Measurements from ENCODE around the gene ORC2. TPM values are rescaled to one million over a fixed set of nuclear protein-coding genes. Genes with fewer than 3 reads are reported as not detected.

The ORC2 gene
- polyA plus RNA-seq = 4.7 and 6.4 TPM in 2 replicates

DNA sequence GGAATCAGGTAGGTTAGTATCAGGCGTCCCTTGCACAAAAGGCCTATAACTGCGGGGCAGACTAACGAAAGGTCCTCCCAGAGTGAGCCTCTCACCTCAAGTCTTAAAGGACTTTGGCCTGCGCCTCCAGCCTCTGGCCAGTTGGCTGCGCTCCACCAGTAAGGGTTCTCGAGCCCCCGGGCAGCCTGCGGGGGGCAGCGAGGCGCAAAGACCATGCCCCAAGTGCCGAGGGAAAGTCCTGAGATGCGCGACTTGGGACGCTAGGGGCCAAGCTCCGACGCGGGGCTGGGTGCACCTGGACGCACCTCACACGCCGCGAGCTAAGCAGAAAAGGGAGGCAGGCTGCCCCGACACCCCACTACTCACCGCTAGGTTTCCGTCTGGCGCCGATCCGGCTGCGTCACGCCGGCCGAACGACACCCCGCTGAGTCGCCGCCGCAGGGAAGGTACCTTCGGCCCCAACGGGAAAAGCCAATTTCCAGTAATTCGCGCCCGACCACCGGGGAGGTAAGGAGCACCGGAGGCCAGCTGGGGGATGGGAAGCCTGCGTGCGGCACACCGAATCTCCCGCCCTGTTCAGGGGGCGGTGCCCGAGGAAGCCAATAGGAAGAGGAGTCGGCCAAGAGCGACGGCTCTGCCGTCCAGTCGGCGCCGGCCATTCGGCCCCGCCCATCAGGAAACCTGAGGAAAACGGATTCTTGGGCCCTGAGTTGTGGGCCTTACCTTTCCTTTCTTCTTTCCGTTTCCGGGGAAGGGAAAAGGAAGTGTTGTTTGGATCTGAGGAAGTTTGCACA is at the start of gene ORC2:
ORC2 (minus strand) TSS at position 537 of the 794 bp plus-strand sequence. CDS start 5,537 bp downstream, outside the sequence.

DNA sequence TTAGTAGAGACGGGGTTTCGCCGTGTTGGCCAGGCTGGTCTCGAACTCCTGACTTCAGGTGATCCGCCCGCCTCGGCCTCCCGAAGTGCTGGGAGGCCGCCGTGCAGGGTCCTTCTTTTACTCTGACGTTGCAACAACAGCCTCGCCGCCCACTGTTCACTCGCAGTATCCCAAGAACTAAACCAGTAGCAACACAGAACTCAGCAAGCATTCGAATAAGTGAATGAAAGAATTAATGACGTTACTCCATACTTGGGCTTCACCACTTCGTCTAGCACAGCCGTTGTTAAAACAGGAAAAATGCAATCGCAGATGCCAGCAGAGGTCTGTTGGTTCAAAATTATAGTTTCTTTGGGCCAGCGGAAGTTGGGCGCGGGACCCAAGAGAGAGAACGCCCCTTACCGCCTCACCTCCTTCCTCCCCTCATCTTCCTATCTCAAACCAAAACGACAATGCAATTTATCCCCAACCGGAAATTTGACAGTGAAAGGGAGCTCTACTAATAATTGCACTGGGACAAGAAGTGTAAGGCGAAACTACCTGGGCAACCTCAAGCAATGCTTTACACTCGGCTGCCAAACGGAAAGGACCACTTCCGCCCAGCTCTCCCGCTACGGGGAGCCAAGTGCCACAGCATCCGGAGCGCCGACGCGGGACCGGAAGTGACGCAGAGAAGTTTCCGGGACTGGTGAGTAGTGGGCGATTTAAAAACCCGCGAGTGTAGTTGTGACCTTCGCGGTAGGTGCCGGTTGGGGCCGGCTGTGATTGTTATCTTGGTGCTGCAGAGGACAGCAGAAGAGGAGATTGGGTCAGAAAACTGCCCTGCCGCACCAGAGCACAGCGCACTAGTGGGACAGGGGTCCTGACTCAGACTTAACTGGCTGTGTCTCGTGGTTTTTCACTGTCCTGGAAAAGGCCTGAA is 74.5 kb downstream of the ORC2 start, which contains the start of the genes NIF3L1 and PPIL3:
NIF3L1 (plus strand) TSS at position 668 of the 922 bp plus-strand sequence. CDS start 2,573 bp downstream, outside the sequence.
PPIL3 (minus strand) TSS at position 374 of the 922 bp plus-strand sequence. CDS start 1,462 bp downstream, outside the sequence.

DNA sequence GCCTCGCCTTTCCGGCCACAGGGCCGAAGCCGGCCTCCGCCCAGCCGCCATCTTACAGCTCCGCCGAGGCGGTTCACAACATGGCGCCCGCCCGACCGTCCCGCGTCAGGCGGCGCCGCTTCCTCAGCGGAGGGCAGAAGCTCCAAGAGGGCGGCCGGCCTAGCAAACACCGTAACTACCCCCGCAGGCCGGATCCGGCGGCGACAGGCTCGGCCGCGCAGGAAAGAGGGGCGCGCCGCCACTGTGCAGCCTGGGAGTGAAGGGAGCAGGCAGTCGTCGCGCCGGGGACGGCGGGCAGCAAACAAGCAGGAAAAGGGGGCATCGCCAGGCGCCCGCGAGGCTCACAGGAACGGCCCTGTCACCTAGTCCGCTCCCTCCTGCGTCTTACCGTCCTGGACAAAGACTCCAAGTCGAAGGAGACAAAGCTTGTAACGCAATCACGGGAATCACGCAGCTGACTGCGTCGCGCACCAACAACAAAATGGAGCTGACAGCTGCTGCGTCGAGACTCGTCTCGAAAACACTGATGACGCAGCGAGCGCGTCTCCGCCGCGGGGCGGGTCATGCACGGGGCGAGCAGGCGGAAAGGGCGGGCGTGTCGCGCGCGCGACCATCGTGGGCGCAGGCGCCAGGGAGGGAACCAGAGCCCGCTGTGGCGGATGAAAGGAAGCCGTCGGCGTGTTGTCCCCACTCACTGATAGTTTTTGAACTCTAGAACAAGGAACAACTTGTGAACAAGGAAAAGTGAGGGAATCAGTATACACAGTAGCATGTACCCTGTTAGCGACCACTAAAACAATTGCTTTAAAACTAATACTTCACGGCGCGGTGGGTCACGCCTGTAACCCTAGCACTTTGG is 99.1 kb downstream of the ORC2 start, which contains the start of gene CLK1:
CLK1 (minus strand) TSS at position 483 of the 859 bp plus-strand sequence. CDS start 2,796 bp downstream, outside the sequence.

Other genes starting within 250 kb of the ORC2 start
- gene BZW1, start 151.8 kb downstream of the ORC2 start, polyA plus RNA-seq = 122 and 162 TPM in 2 replicates
- 83.9 and 113 TPM in 2 replicates for gene CLK1, start 99.0 kb downstream of the ORC2 start, polyA plus RNA-seq
- gene PPIL3, start 74.6 kb downstream of the ORC2 start, polyA plus RNA-seq = 58.3 and 86.7 TPM in 2 replicates
- gene NIF3L1, start 74.3 kb downstream of the ORC2 start, polyA plus RNA-seq = 51.2 and 55.8 TPM in 2 replicates
- 15.2 and 19.8 TPM in 2 replicates for gene HYCC2, start 108.0 kb upstream of the ORC2 start, polyA plus RNA-seq
- gene NDUFB3, start 108.3 kb upstream of the ORC2 start, polyA plus RNA-seq = 1,448 and 1,695 TPM in 2 replicates
- 4.5 and 4.9 TPM in 2 replicates for gene CFLAR, start 152.5 kb upstream of the ORC2 start, polyA plus RNA-seq
- 0.20 TPM in 1 of 2 replicates, not detected in the other for gene CASP10, start 219.5 kb upstream of the ORC2 start, polyA plus RNA-seq

Measured in Purkinje cell (primary cell).